Measurements from ENCODE around the gene EIF2B5.
"Not testable (repeated sequence)": the region's sequence is repeated elsewhere in the genome, so short reads cannot be mapped to it uniquely, and the experiment has no call there.

The EIF2B5 gene

GRCh38 chr3:184157206-184157605, 22.0 kb downstream of the EIF2B5 start:
- TF ChIP-seq CTCF (IDR thresholded peaks at IDR 0.05; ENCODE audit: low read length) (no peak), EZH2 (optimal IDR thresholded peaks at IDR 0.05; ENCODE audit: low read depth, low read length) (no peak), EZH2phosphoT487 (IDR thresholded peaks at IDR 0.05; ENCODE audit: low read length) (no peak)
- peaks cover 50% of the 10 kb centered on the region for H3K79me2 ChIP-seq (ENCODE audit: low read length)
- H4K20me1 ChIP-seq (ENCODE audit: insufficient read depth, low read length) = no peaks in the 10 kb centered on the region

GRCh38 chr3:184158404-184158803, 23.2 kb downstream of the EIF2B5 start:
- Histone ChIP-seq H3K4me1 (ENCODE audit: low read length) (peaks cover 13% of the 10 kb centered on the region), H3K4me2 (ENCODE audit: low read depth, low read length) (no peak overlapping the region), H4K20me1 (ENCODE audit: insufficient read depth, low read length) (no peaks in the 10 kb centered on the region), H3K9me3 (replicated peaks; ENCODE audit: insufficient read depth, low read length) (no peaks in the 10 kb centered on the region), H3K36me3 (replicated peaks; ENCODE audit: insufficient read depth, low read length) (no peaks in the 10 kb centered on the region), H3K79me2 (ENCODE audit: low read length) (peaks cover 51% of the 10 kb centered on the region), H3K4me3 (ENCODE audit: low read length) (no peak overlapping the region), H3K27ac (ENCODE audit: low read length) (no peak overlapping the region), H3K9ac (ENCODE audit: low read length) (no peak overlapping the region), H3K9me2 (replicated peaks; ENCODE audit: insufficient read depth, low read length) (no peaks in the 10 kb centered on the region), H3F3A (ENCODE audit: insufficient read depth, low read length) (peaks cover 20% of the 10 kb centered on the region), H3K27me3 (replicated peaks; ENCODE audit: insufficient read depth, low read length) (no peaks in the 10 kb centered on the region), H2AFZ (ENCODE audit: low read length) (no peak overlapping the region)
- no peak for TF ChIP-seq CTCF (IDR thresholded peaks at IDR 0.05; ENCODE audit: low read length)
- TF ChIP-seq EZH2phosphoT487 (IDR thresholded peaks at IDR 0.05; ENCODE audit: low read length) = no peak
- TF ChIP-seq EZH2 (optimal IDR thresholded peaks at IDR 0.05; ENCODE audit: low read depth, low read length) = no peak
- no peak for DNase-seq

More at GRCh38 chr3:184157206-184157605, 22.0 kb downstream of the EIF2B5 start:
- H2AFZ ChIP-seq (ENCODE audit: low read length) = no peak overlapping the region
- peak overlapping the region; percentile 86; the same call in 1 of the 2 replicates for H3K9ac ChIP-seq (ENCODE audit: low read length)
- H3K36me3 ChIP-seq (replicated peaks; ENCODE audit: insufficient read depth, low read length) = no peaks in the 10 kb centered on the region
- peaks cover 20% of the 10 kb centered on the region for H3F3A ChIP-seq (ENCODE audit: insufficient read depth, low read length)
- no peak overlapping the region for H3K27ac ChIP-seq (ENCODE audit: low read length)
- H3K27me3 ChIP-seq (replicated peaks; ENCODE audit: insufficient read depth, low read length) = no peaks in the 10 kb centered on the region
- H3K9me3 ChIP-seq (replicated peaks; ENCODE audit: insufficient read depth, low read length) = no peaks in the 10 kb centered on the region
- H3K9me2 ChIP-seq (replicated peaks; ENCODE audit: insufficient read depth, low read length) = no peaks in the 10 kb centered on the region
- no peak for DNase-seq
- H3K4me1 ChIP-seq (ENCODE audit: low read length) = peaks cover 13% of the 10 kb centered on the region
- H3K4me3 ChIP-seq (ENCODE audit: low read length) = peak overlapping the region; percentile 95
- peak overlapping the region; percentile 98 for H3K4me2 ChIP-seq (ENCODE audit: low read depth, low read length)

GRCh38 chr3:184160456-184160855, 25.3 kb downstream of the EIF2B5 start:
- no peak for DNase-seq
- peaks cover 9% of the 10 kb centered on the region for H3F3A ChIP-seq (ENCODE audit: insufficient read depth, low read length)
- H3K9ac ChIP-seq (ENCODE audit: low read length) = no peak overlapping the region
- no peaks in the 10 kb centered on the region for H3K9me2 ChIP-seq (replicated peaks; ENCODE audit: insufficient read depth, low read length)
- H4K20me1 ChIP-seq (ENCODE audit: insufficient read depth, low read length) = no peaks in the 10 kb centered on the region
- peaks cover 13% of the 10 kb centered on the region for H3K4me1 ChIP-seq (ENCODE audit: low read length)
- peaks cover 51% of the 10 kb centered on the region for H3K79me2 ChIP-seq (ENCODE audit: low read length)
- H3K27me3 ChIP-seq (replicated peaks; ENCODE audit: insufficient read depth, low read length) = no peaks in the 10 kb centered on the region
- no peak overlapping the region for H2AFZ ChIP-seq (ENCODE audit: low read length)
- no peak overlapping the region for H3K27ac ChIP-seq (ENCODE audit: low read length)
- no peak overlapping the region for H3K4me2 ChIP-seq (ENCODE audit: low read depth, low read length)
- no peak overlapping the region for H3K4me3 ChIP-seq (ENCODE audit: low read length)
- no peaks in the 10 kb centered on the region for H3K36me3 ChIP-seq (replicated peaks; ENCODE audit: insufficient read depth, low read length)
- no peak for TF ChIP-seq EZH2phosphoT487 (IDR thresholded peaks at IDR 0.05; ENCODE audit: low read length)
- H3K9me3 ChIP-seq (replicated peaks; ENCODE audit: insufficient read depth, low read length) = no peaks in the 10 kb centered on the region

- not testable (repeated sequence) for H2AFZ ChIP-seq (ENCODE audit: low read length); H3K36me3 ChIP-seq (replicated peaks; ENCODE audit: insufficient read depth, low read length); H3K9me3 ChIP-seq (replicated peaks; ENCODE audit: insufficient read depth, low read length); DNase-seq; H3K9me2 ChIP-seq (replicated peaks; ENCODE audit: insufficient read depth, low read length); H3F3A ChIP-seq (ENCODE audit: insufficient read depth, low read length); H3K27me3 ChIP-seq (replicated peaks; ENCODE audit: insufficient read depth, low read length); H3K9ac ChIP-seq (ENCODE audit: low read length); H3K27ac ChIP-seq (ENCODE audit: low read length); H3K4me3 ChIP-seq (ENCODE audit: low read length); H3K4me2 ChIP-seq (ENCODE audit: low read depth, low read length); H4K20me1 ChIP-seq (ENCODE audit: insufficient read depth, low read length); H3K4me1 ChIP-seq (ENCODE audit: low read length)
- H3K79me2 ChIP-seq (ENCODE audit: low read length) = peaks cover 31% of the 10 kb centered on the region
Observed at GRCh38 chr3:184162571-184163070, 27.5 kb downstream of the EIF2B5 start.
